Activated CD8-positive, alpha-beta T cell treated with anti-CD3 and anti-CD28 coated beads for 36 hours (primary cell): ENCODE data around the gene U2AF1L4. TPM values are rescaled to one million over a fixed set of nuclear protein-coding genes. Genes with fewer than 3 reads are reported as not detected.
"Not testable (repeated sequence)": the region's sequence is repeated elsewhere in the genome, so short reads cannot be mapped to it uniquely, and the experiment has no call there.

Experiments used
- ATAC-seq: fragments of 200-7000 bp; cut with Tn5 transposase; one replicate; pipeline ENCODE4 v1.10.0; 2021; ENCODE audit warnings: mild to moderate bottlenecking, moderate library complexity
- CTCF ChIA-PET: fragments of 350-600 bp; sonication (Branson Sonifier 250); formaldehyde crosslinking; loops from one replicate; lab custom pipeline; 2021; ENCODE audit warnings: antibody characterized with exemption; lab: Charles Lee
- POLR2A ChIA-PET: fragments of 350-600 bp; sonication (Branson Sonifier 250); formaldehyde crosslinking; loops from one replicate; lab custom pipeline; 2021; ENCODE audit warnings: antibody characterized with exemption; lab: Charles Lee
- DNase-seq: peaks from one replicate; pipeline ENCODE4 v3.0.0-alpha.2; 2020
- H3K27ac Mint-ChIP-seq: one replicate; pipeline ENCODE4 v1.8.0; 2021; ENCODE audit warnings: mild to moderate bottlenecking, mixed read lengths
- H3K27me3 Mint-ChIP-seq: one replicate; pipeline ENCODE4 v1.8.0; 2021; ENCODE audit warnings: mixed read lengths
- H3K36me3 Mint-ChIP-seq: one replicate; pipeline ENCODE4 v1.8.0; 2021; ENCODE audit warnings: low read depth, mixed read lengths
- H3K4me1 Mint-ChIP-seq: one replicate; pipeline ENCODE4 v1.8.0; 2021; ENCODE audit warnings: low read depth, mixed read lengths
- H3K4me3 Mint-ChIP-seq: one replicate; pipeline ENCODE4 v1.8.0; 2021; ENCODE audit warnings: mild to moderate bottlenecking, moderate library complexity, mixed read lengths
- H3K9me3 Mint-ChIP-seq: one replicate; pipeline ENCODE4 v1.8.0; 2021; ENCODE audit warnings: mixed read lengths
- CTCF ChIP-seq: fragments of 200-600 bp; IDR thresholded peaks from one replicate; pipeline ENCODE4 v1.8.0; 2022; ENCODE audit warnings: antibody characterized with exemption, mild to moderate bottlenecking
- intact Hi-C: fragments of 100-400 bp; cut with micrococcal nuclease; formaldehyde crosslinking; loops from one replicate; pipeline ENCODE4 v1.10.0; 2022
- total RNA-seq, 2 experiments: library from RNA; stranded (reverse); gene quantifications; one replicate each; pipeline ENCODE4 v1.2.3, GENCODE V29; 2021

U2AF1L4 gene
- total RNA-seq, 2 experiments from 2014 or later, result 41.7 to 42.5 TPM

- DNase-seq (no peak), ATAC-seq (no peak)
- no peak overlapping the region for H3K27ac Mint-ChIP-seq
- H3K4me3 Mint-ChIP-seq, result no peak overlapping the region
- intact Hi-C loops, result no loop called here
- ChIA-PET CTCF (interaction anchor here (1.7 kb wide), 1 partner anchor 31 kb away, joined by 4 read pairs; no protein-coding TSS in a partner anchor), POLR2A (interaction anchor here (0.8 to 9.5 kb wide), 3 partner anchors 11 to 64 kb away, joined by 5 to 105 read pairs (median 16); no protein-coding TSS in a partner anchor)
- H3K4me1 Mint-ChIP-seq, result peaks cover 14% of the 10 kb centered on the region
- no peak for TF ChIP-seq CTCF
- no peaks in the 10 kb centered on the region for H3K9me3 Mint-ChIP-seq
- H3K36me3 Mint-ChIP-seq, result peaks cover 78% of the 10 kb centered on the region
- no peaks in the 10 kb centered on the region for H3K27me3 Mint-ChIP-seq
Measured at GRCh38 chr19:35725216-35725861, 19.9 kb downstream of the U2AF1L4 start.

- no peaks in the 10 kb centered on the region for H3K9me3 Mint-ChIP-seq
- no peak for TF ChIP-seq CTCF
- intact Hi-C loops, result no loop called here
- H3K4me3 Mint-ChIP-seq, result no peak overlapping the region
- ATAC-seq (no peak), DNase-seq (no peak)
- no peak overlapping the region for H3K27ac Mint-ChIP-seq
- ChIA-PET POLR2A (interaction anchor here (1.4 to 9.5 kb wide), 4 partner anchors 7 to 24 kb away, joined by 3 to 105 read pairs (median 36); partner anchors contain the start of gene LIN37), CTCF (interaction anchor here (1.7 kb wide), 1 partner anchor 30 kb away, joined by 4 read pairs; no protein-coding TSS in a partner anchor)
- H3K4me1 Mint-ChIP-seq, result peaks cover 20% of the 10 kb centered on the region
- H3K36me3 Mint-ChIP-seq, result peaks cover 78% of the 10 kb centered on the region
- no peaks in the 10 kb centered on the region for H3K27me3 Mint-ChIP-seq
Measured at GRCh38 chr19:35724560-35724959, 20.7 kb downstream of the U2AF1L4 start.

GRCh38 chr19:35724132-35724531, 21.1 kb downstream of the U2AF1L4 start:
- H3K27me3 Mint-ChIP-seq, CTCF ChIA-PET, H3K4me3 Mint-ChIP-seq, H3K27ac Mint-ChIP-seq, intact Hi-C loops, ATAC-seq, H3K9me3 Mint-ChIP-seq, DNase-seq: not testable (repeated sequence)
- POLR2A ChIA-PET, result interaction anchor here (1.1 to 9.5 kb wide), 7 partner anchors 7 to 24 kb away, joined by 3 to 105 read pairs (median 6); partner anchors contain the start of genes LIN37, PSENEN and U2AF1L4
- Mint-ChIP-seq H3K4me1 (peaks cover 24% of the 10 kb centered on the region), H3K36me3 (peaks cover 79% of the 10 kb centered on the region)

- Mint-ChIP-seq H3K27ac (no peak overlapping the region), H3K27me3 (no peaks in the 10 kb centered on the region), H3K4me1 (peaks cover 29% of the 10 kb centered on the region), H3K36me3 (peaks cover 82% of the 10 kb centered on the region), H3K4me3 (no peak overlapping the region), H3K9me3 (no peaks in the 10 kb centered on the region)
- ChIA-PET POLR2A (interaction anchor here (0.9 to 9.5 kb wide), 8 partner anchors 8 to 44 kb away, joined by 3 to 105 read pairs (median 6); partner anchors contain the start of genes LIN37, PSENEN and U2AF1L4), CTCF (no interaction called here)
- intact Hi-C loops, result no loop called here
- no peak for DNase-seq
- no peak for ATAC-seq
- TF ChIP-seq CTCF, result no peak
Measured at GRCh38 chr19:35723671-35724070, 21.5 kb downstream of the U2AF1L4 start.

- H3K9me3 Mint-ChIP-seq, result no peaks in the 10 kb centered on the region
- POLR2A ChIA-PET, result interaction anchor here (0.9 to 9.5 kb wide), 7 partner anchors 9 to 45 kb away, joined by 4 to 105 read pairs (median 6); partner anchors contain the start of genes PSENEN and U2AF1L4
- intact Hi-C loops, result no loop called here
Measured at GRCh38 chr19:35722897-35723296, 22.3 kb downstream of the U2AF1L4 start.

More at GRCh38 chr19:35722897-35723296, 22.3 kb downstream of the U2AF1L4 start:
- H3K4me1 Mint-ChIP-seq, result peaks cover 29% of the 10 kb centered on the region
- no peak for DNase-seq
- no peak overlapping the region for H3K4me3 Mint-ChIP-seq
- ATAC-seq, result no peak
- peaks cover 78% of the 10 kb centered on the region for H3K36me3 Mint-ChIP-seq
- CTCF ChIA-PET, result no interaction called here
- no peak for TF ChIP-seq CTCF
- H3K27me3 Mint-ChIP-seq, result no peaks in the 10 kb centered on the region
- no peak overlapping the region for H3K27ac Mint-ChIP-seq
